Panc1 (cell line): ENCODE measurements around the gene USP6NL. TPM values are rescaled to one million over a fixed set of nuclear protein-coding genes. Genes with fewer than 3 reads are reported as not detected.

ENCODE experiments used
- ATAC-seq: fragments of 200-7000 bp; cut with Tn5 transposase; 2 replicates; pipeline ENCODE4 v1.9.1; 2020; ENCODE audit warnings: mild to moderate bottlenecking, moderate library complexity
- BruUV-seq: library from RNA; stranded (reverse); fragments of 400-500 nt; replicated peaks from 2 replicates; lab custom pipeline; 2021; lab: Mats Ljungman, UMichigan
- CTCF ChIA-PET: fragments of 300-600 bp; sonication (Branson Sonifier 250); formaldehyde crosslinking; loops from one replicate; lab custom pipeline; 2022; ENCODE audit warnings: antibody characterized with exemption; lab: Charles Lee
- POLR2A ChIA-PET: fragments of 300-600 bp; sonication (Branson Sonifier 250); formaldehyde crosslinking; loops from one replicate; lab custom pipeline; 2022; ENCODE audit warnings: antibody characterized with exemption; lab: Charles Lee
- DNase-seq: peaks from one replicate; pipeline ENCODE4 v3.0.0-alpha.2; 2010; ENCODE audit warnings: low read depth, low spot score
- H3K27ac ChIP-seq: 2 replicates; pipeline ENCODE4 v1.5.1; 2011; ENCODE audit warnings: mild to moderate bottlenecking, low read length, inconsistent platforms
- H3K27me3 ChIP-seq: fragments of 200-500 bp; sonication (Bioruptor generic); 2 replicates; pipeline ENCODE4 v1.6.0; 2014; ENCODE audit warnings: low read length, inconsistent platforms; ENCODE audit not compliant: control insufficient read depth, insufficient read depth
- H3K36me3 ChIP-seq: fragments of 200-500 bp; sonication (Bioruptor generic); 2 replicates; pipeline ENCODE4 v1.5.1; 2014; ENCODE audit warnings: inconsistent platforms, mild to moderate bottlenecking, low read length, moderate library complexity; ENCODE audit not compliant: control insufficient read depth, insufficient read depth
- H3K4me1 ChIP-seq: 2 replicates; pipeline ENCODE4 v1.5.1; 2011; ENCODE audit warnings: inconsistent platforms, mild to moderate bottlenecking, low read length, moderate library complexity; ENCODE audit not compliant: control insufficient read depth, insufficient read depth
- H3K4me3 ChIP-seq, 2 experiments: 2 replicates each; pipeline ENCODE4 v1.5.1; 2011 to 2012; ENCODE audit warnings: low read depth in 2 of 2, low read length in 2 of 2, mild to moderate bottlenecking in 2 of 2, inconsistent platforms in 1 of 2, moderate library complexity in 1 of 2
- H3K9me3 ChIP-seq: fragments of 200-500 bp; sonication (Bioruptor generic); 2 replicates; pipeline ENCODE4 v1.5.1; 2014; ENCODE audit warnings: low read depth, mild to moderate bottlenecking, inconsistent platforms, low read length, moderate library complexity; ENCODE audit not compliant: control insufficient read depth, insufficient read depth
- CTCF ChIP-seq: fragments of 450-650 bp; IDR thresholded peaks from 2 replicates; pipeline ENCODE4 v1.5.1; 2017; ENCODE audit warnings: mild to moderate bottlenecking
- POLR2AphosphoS5 ChIP-seq: IDR thresholded peaks from 2 replicates; pipeline ENCODE4 v1.6.1; 2012; ENCODE audit warnings: mild to moderate bottlenecking, low read depth, low read length, moderate library complexity
- REST ChIP-seq, 2 experiments: IDR thresholded peaks; 2 replicates each; pipeline ENCODE4 v1.6.1; 2011 to 2012; ENCODE audit warnings: low read depth in 2 of 2, control low read depth in 1 of 2, low read length in 1 of 2, mild to moderate bottlenecking in 1 of 2, moderate library complexity in 1 of 2; ENCODE audit not compliant: insufficient read depth in 1 of 2
- SIN3A ChIP-seq: IDR thresholded peaks from 2 replicates; pipeline ENCODE4 v1.6.1; 2012; ENCODE audit warnings: low read depth, mild to moderate bottlenecking, low read length, moderate library complexity, borderline replicate concordance; ENCODE audit not compliant: insufficient read depth
- TCF7L2 ChIP-seq: IDR thresholded peaks from 2 replicates; pipeline ENCODE4 v1.6.1; 2011; ENCODE audit warnings: mild to moderate bottlenecking, low read depth, low read length, inconsistent platforms
- in situ Hi-C: cut with HindIII; loops from 2 replicates; pipeline ENCODE4 v1.10.0; 2016; ENCODE audit warnings: low sequenced_read_pairs, low pct_unique_long_range_greater_than_20kb
- intact Hi-C: fragments of 100-400 bp; cut with micrococcal nuclease; formaldehyde crosslinking; loops from one replicate; pipeline ENCODE4 v1.10.0; 2022; ENCODE audit not compliant: unreplicated experiment
- total RNA-seq: library from RNA; stranded (reverse); gene quantifications from one replicate; pipeline ENCODE4 v1.2.1, GENCODE V29; 2021; ENCODE audit not compliant: unreplicated experiment

USP6NL gene
- total RNA-seq, 1 experiment from 2014 or later, result 13.9 TPM

- Histone ChIP-seq H3K27ac (no peak overlapping the region), H3K4me1 (peaks cover 22% of the 10 kb centered on the region), H3K27me3 (no peaks in the 10 kb centered on the region), H3K4me3 (no peak overlapping the region), H3K36me3 (no peaks in the 10 kb centered on the region), H3K9me3 (no peaks in the 10 kb centered on the region)
- BruUV-seq, result no TSS peak
- in situ Hi-C loops, result no loop called here
- DNase-seq (no peak), ATAC-seq (no peak)
- CTCF ChIA-PET, result no interaction called here
- no peak for TF ChIP-seq CTCF
- no peak for TF ChIP-seq POLR2AphosphoS5
- TF ChIP-seq REST (IDR thresholded peaks at IDR 0.05; ENCODE audit: insufficient read depth in 1 of 2, low read depth in 2 of 2, low read length in 1 of 2), result no peak
- intact Hi-C loops, result no loop called here
- POLR2A ChIA-PET, result interaction anchor here (0.5 kb wide), 1 partner anchor 77 kb away, joined by 4 read pairs; no protein-coding TSS in a partner anchor
Measured at GRCh38 chr10:11601670-11602069, 9.8 kb downstream of the USP6NL start.

- in situ Hi-C loops, result no loop called here
- Histone ChIP-seq H3K36me3 (no peaks in the 10 kb centered on the region), H3K27me3 (no peaks in the 10 kb centered on the region), H3K4me1 (peaks cover 22% of the 10 kb centered on the region), H3K27ac (no peak overlapping the region), H3K9me3 (no peaks in the 10 kb centered on the region), H3K4me3 (no peak overlapping the region)
- no TSS peak for BruUV-seq
- no peak for DNase-seq
- CTCF ChIA-PET, result no interaction called here
- ATAC-seq, result no peak
- intact Hi-C loops, result no loop called here
- POLR2A ChIA-PET, result no interaction called here
- TF ChIP-seq SIN3A (no peak), POLR2AphosphoS5 (no peak), TCF7L2 (no peak), REST (IDR thresholded peaks at IDR 0.05; ENCODE audit: insufficient read depth in 1 of 2, low read depth in 2 of 2, low read length in 1 of 2) (no peak), CTCF (no peak)
Measured at GRCh38 chr10:11600280-11600679, 11.2 kb downstream of the USP6NL start.
